Smooth muscle cell (in vitro differentiated cells): Measurements from ENCODE around the gene PDE7B. TPM values are rescaled to one million over a fixed set of nuclear protein-coding genes. Genes with fewer than 3 reads are reported as not detected.

Experiments
- DNase-seq: peaks from one replicate; lab custom pipeline; 2025; ENCODE audit not compliant: unreplicated experiment; lab: John Stamatoyannopoulos, UW
- H2AFZ ChIP-seq: fragments of 200-600 bp; sonication (generic); 2 replicates; pipeline ENCODE4 v1.6.0; 2016; ENCODE audit warnings: antibody characterized with exemption, low read depth, mild to moderate bottlenecking
- H3F3A ChIP-seq: fragments of 200-600 bp; sonication (generic); 2 replicates; pipeline ENCODE4 v1.6.0; 2017; ENCODE audit warnings: antibody characterized with exemption, low read depth
- H3K27ac ChIP-seq: fragments of 200-600 bp; sonication (generic); 2 replicates; pipeline ENCODE4 v1.5.1; 2016; ENCODE audit warnings: low read depth, mild to moderate bottlenecking
- H3K27me3 ChIP-seq: fragments of 200-600 bp; sonication (generic); 2 replicates; pipeline ENCODE4 v1.6.1; 2016; ENCODE audit warnings: low read depth, mild to moderate bottlenecking
- H3K36me3 ChIP-seq: fragments of 200-600 bp; sonication (generic); 2 replicates; pipeline ENCODE4 v1.5.1; 2016; ENCODE audit warnings: low read depth
- H3K4me1 ChIP-seq: fragments of 200-600 bp; sonication (generic); 2 replicates; pipeline ENCODE4 v1.5.1; 2016; ENCODE audit warnings: low read depth
- H3K4me2 ChIP-seq: fragments of 200-600 bp; sonication (generic); 2 replicates; pipeline ENCODE4 v1.6.0; 2016; ENCODE audit warnings: mild to moderate bottlenecking
- H3K4me3 ChIP-seq: fragments of 200-600 bp; sonication (generic); 2 replicates; pipeline ENCODE4 v1.5.1; 2016; ENCODE audit warnings: mild to moderate bottlenecking
- H3K79me2 ChIP-seq: fragments of 200-600 bp; sonication (generic); 2 replicates; pipeline ENCODE4 v1.6.0; 2016; ENCODE audit warnings: low read depth, mild to moderate bottlenecking
- H3K9ac ChIP-seq: fragments of 200-600 bp; sonication (generic); 2 replicates; pipeline ENCODE4 v1.6.0; 2016; ENCODE audit warnings: low read depth
- H3K9me3 ChIP-seq: fragments of 200-600 bp; sonication (generic); replicated peaks from 2 replicates; pipeline ENCODE4 v1.5.1; 2016; ENCODE audit warnings: low read depth
- H4K20me1 ChIP-seq: fragments of 200-600 bp; sonication (generic); 2 replicates; pipeline ENCODE4 v1.6.0; 2016; ENCODE audit warnings: low read depth
- CTCF ChIP-seq: fragments of 200-600 bp; sonication (generic); IDR thresholded peaks from 2 replicates; pipeline ENCODE4 v1.5.1; 2017; ENCODE audit warnings: borderline replicate concordance, mild to moderate bottlenecking, antibody characterized with exemption; ENCODE audit not compliant: insufficient read depth, poor library complexity, severe bottlenecking
- WGBS: methylation state at CpG from one replicate; pipeline ENCODE4 v1.1.7; 2016; ENCODE audit warnings: low lambda C conversion rate; 5-methylcytosine and 5-hydroxymethylcytosine counted together
- polyA plus RNA-seq: library from polyadenylated mRNA; unstranded; fragments of >200 nt; fragmentation: Nextera tagmentation; extraction: Ambion mirVana; gene quantifications from 2 replicates; pipeline ENCODE4 v1.2.1, GENCODE V29; 2016
- total RNA-seq: library from RNA; depleted of rRNA; stranded (reverse); fragments of >200 nt; gene quantifications from 2 replicates; pipeline ENCODE4 v1.2.3, GENCODE V29; 2014

PDE7B gene
- total and polyA plus RNA-seq, 2 experiments from 2014 or later, result 23.5 to 36.9 TPM

GRCh38 chr6:135999393-135999792 is 147.9 kb downstream of the PDE7B start:
- Histone ChIP-seq H3K9me3 (no peaks in the 10 kb centered on the region), H3K27ac (no peak overlapping the region), H3K9ac (no peak overlapping the region), H3F3A (peaks cover 2% of the 10 kb centered on the region), H2AFZ (no peak overlapping the region), H3K4me1 (peaks cover 9% of the 10 kb centered on the region), H3K36me3 (no peaks in the 10 kb centered on the region), H3K4me2 (no peak overlapping the region), H4K20me1 (no peaks in the 10 kb centered on the region), H3K4me3 (no peak overlapping the region), H3K27me3 (no peaks in the 10 kb centered on the region), H3K79me2 (peaks cover 6% of the 10 kb centered on the region)
- DNase-seq, result no peak
- 100% methylated on average over 1 of the region's 1 CpG for WGBS
- TF ChIP-seq CTCF, result no peak

- TF ChIP-seq CTCF, result no peak
- Histone ChIP-seq H3K4me2 (no peak overlapping the region), H2AFZ (no peak overlapping the region), H3K4me3 (no peak overlapping the region), H3K9me3 (no peaks in the 10 kb centered on the region), H3K27ac (no peak overlapping the region), H3K36me3 (no peaks in the 10 kb centered on the region), H3K27me3 (no peaks in the 10 kb centered on the region), H3F3A (peaks cover 6% of the 10 kb centered on the region), H3K79me2 (peaks cover 3% of the 10 kb centered on the region), H4K20me1 (no peaks in the 10 kb centered on the region), H3K4me1 (no peaks in the 10 kb centered on the region), H3K9ac (no peak overlapping the region)
- no peak for DNase-seq
- WGBS, result 83% methylated on average over 1 of the region's 1 CpG
These were observed 155.8 kb downstream of the PDE7B start for GRCh38 chr6:136007345-136007744.

GRCh38 chr6:136011475-136011874 is 160.0 kb downstream of the PDE7B start:
- Histone ChIP-seq H3K4me1 (peaks cover 31% of the 10 kb centered on the region), H3K4me2 (peak overlapping the region; percentile 81), H3K36me3 (no peaks in the 10 kb centered on the region), H3K27ac (peak overlapping the region; percentile 95), H4K20me1 (no peaks in the 10 kb centered on the region), H3K9me3 (no peaks in the 10 kb centered on the region), H3K9ac (peak overlapping the region; percentile 69), H3K27me3 (no peaks in the 10 kb centered on the region), H2AFZ (no peak overlapping the region), H3K4me3 (peak overlapping the region; percentile 18), H3F3A (peaks cover 21% of the 10 kb centered on the region), H3K79me2 (peaks cover 3% of the 10 kb centered on the region)
- 40% methylated on average over 2 of the region's 2 CpGs for WGBS
- no peak for DNase-seq
- no peak for TF ChIP-seq CTCF

- peak overlapping the region; percentile 69 for H3K9ac ChIP-seq
- no peaks in the 10 kb centered on the region for H3K79me2 ChIP-seq
- H3K36me3 ChIP-seq, result no peaks in the 10 kb centered on the region
- peak overlapping the region; percentile 18 for H3K4me3 ChIP-seq
- peaks cover 34% of the 10 kb centered on the region for H3K4me1 ChIP-seq
- H3K27ac ChIP-seq, result peak overlapping the region; percentile 95
- no peaks in the 10 kb centered on the region for H4K20me1 ChIP-seq
- peaks cover 27% of the 10 kb centered on the region for H3F3A ChIP-seq
- 15% methylated on average over 1 of the region's 1 CpG for WGBS
- peak overlapping the region; percentile 81 for H3K4me2 ChIP-seq
- TF ChIP-seq CTCF, result no peak
- H2AFZ ChIP-seq, result no peak overlapping the region
- DNase-seq, result no peak
- H3K27me3 ChIP-seq, result no peaks in the 10 kb centered on the region
- no peaks in the 10 kb centered on the region for H3K9me3 ChIP-seq
These were observed 160.8 kb downstream of the PDE7B start for GRCh38 chr6:136012198-136012887.
